EL (cell line): Measurements from ENCODE around the gene ROR2.
"Not testable (repeated sequence)": the region's sequence is repeated elsewhere in the genome, so short reads cannot be mapped to it uniquely, and the experiment has no call there.

Experiments
- DNase-seq: peaks from one replicate; pipeline ENCODE4 v3.0.0-alpha.2; 2016

The ROR2 gene

GRCh38 chr9:91949946-91950664 lies at the start of gene ROR2:
ROR2 (minus strand) TSS chr9:91950228.
- peak; percentile 81 for DNase-seq

GRCh38 chr9:91995000-91995655 lies 45.1 kb upstream of the ROR2 start:
- no peak for DNase-seq

DNA sequence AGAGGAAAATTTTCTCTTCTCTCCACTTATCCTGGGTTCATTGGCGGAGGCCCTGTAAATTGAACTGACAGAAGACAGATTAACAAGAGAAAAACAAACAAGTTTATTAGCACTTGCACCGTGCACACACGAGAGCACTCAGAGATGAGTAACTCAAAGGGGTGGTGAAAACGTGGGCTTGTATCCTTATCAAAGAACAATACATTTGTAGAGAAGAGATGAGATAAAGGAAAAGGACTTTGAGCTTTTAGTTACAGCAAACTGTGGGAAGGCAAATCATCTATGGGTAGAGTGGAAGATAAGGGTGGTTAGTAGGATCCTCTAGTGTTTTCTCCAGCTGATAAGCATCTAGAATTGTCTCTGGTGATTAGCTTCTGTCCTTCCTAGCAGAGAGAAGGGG lies 44.4 kb upstream of the ROR2 start:
- DNase-seq, result no peak

GRCh38 chr9:91992461-91993041 lies 42.5 kb upstream of the ROR2 start:
- DNase-seq, result peak; percentile 83

DNA sequence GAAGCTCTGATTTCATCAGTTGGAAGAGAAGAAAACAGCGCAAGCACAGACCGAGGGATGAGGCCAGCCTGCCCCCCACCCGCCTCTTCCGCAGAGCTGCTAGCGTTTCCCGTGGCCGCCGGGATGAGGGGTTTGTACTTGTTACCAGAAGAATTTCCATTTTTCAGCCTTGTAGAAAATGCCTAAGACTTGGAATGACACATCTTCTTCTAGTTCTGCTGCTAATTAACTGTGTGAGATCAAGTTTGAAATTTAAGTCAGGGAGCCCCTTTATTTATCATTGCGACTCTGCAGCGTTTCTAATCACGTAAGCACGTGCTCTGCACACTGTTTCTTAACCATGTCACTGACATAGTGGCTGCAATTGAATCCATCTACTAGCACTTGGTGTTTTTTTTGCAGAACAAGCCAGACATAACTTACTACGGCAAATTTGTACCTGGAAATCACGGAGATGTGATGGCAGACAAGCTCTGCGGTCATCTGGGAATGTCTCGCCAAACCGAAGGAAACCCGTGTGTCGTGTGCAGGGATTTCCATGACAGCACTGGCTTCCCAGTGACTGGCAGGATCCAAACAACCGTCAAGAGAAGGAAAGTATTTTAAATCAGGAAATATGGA lies 41.8 kb upstream of the ROR2 start:
- DNase-seq, result peak; percentile 41

DNA sequence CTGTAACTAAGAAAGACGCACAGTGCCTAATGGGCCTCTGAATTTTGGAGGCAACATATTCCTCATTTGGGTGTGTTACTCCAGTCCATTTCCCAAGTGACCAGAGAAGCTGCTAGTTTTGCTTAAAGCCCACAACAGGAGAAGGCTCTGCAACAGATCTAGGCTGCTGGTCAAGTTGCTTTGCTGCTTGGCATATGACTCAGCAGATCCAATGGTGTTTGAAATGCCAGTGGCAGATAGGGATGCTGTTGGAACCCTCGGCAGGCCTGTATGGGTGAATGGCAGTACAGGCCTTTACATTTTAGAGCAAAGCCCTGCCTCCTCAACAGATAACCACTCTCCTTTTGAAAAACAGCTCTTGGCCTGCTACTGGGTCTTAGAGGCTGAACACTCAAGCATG lies 36.2 kb upstream of the ROR2 start:
- no peak for DNase-seq

- no peak for DNase-seq
Measured at GRCh38 chr9:91985692-91986091, 35.7 kb upstream of the ROR2 start.

- DNase-seq, result peak; percentile 91
Measured at GRCh38 chr9:91978740-91979414, 28.8 kb upstream of the ROR2 start.

GRCh38 chr9:91975254-91975653 lies 25.2 kb upstream of the ROR2 start:
- not testable (repeated sequence) for DNase-seq

DNA sequence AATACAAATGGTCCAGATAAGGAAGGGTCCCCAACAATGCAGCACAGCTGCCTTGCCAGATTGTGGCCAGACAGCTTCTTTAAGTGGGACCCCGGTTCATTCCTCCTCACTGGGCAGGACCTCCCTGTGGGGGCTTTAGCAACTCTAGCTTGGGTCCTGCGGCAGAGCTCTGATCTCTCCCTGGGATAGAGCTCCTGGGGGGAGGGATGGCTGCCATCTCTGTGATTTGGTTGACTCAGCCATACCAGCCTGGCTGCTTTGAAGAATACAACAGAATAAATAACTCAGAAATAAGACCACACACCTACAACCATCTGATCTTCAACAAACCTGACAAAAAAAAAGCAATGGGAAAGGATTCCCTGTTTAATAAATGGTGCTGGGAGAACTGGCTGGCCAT lies 22.7 kb upstream of the ROR2 start:
- DNase-seq, result no peak

- DNase-seq, result no peak
Measured at GRCh38 chr9:91972076-91972626, 22.1 kb upstream of the ROR2 start.

DNA sequence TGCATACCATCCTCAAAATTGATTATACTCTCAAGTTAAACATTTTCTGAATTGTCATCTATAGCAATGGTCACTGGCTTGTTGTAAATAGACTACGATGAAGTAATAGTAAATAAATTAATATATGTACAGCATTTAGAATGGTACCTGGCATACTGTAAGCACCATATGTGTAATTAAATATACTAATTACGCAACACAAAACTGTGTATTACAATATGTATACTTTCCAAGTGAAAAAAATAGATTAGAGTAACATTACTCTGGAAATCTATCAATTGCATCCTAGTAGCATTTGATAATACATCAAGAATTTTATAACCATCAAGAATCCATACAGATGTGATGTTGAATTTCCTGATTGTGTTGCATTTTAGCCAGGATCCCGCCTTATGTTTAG lies 17.2 kb upstream of the ROR2 start:
- no peak for DNase-seq

GRCh38 chr9:91966503-91966902 lies 16.5 kb upstream of the ROR2 start:
- DNase-seq, result peak; percentile 39

DNA sequence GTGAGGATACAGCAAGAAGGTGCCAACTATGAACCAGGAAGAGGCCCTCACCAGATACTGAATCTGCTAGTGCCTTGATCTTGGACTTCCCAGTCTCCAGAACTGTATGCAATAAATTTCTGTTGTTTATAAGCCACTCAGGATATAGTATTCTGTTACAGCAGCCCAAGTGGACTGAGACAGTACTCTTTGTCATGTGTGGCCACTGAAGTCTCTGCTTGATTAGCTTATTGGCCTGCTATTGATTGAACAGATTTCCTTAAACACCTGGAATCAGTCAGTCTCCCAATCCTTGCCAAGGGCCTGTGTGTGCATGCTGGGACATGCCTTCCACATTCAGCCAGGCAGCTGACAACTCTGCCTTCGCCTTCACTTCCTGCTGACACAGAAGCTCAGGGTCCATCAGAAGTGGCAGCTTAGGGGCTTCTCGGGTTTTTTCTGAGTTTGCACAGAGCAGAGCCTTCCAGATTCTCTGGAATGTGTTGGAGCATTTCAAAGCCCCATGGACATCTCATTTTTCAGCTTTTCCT lies 13.7 kb upstream of the ROR2 start:
- DNase-seq, result no peak

- no peak for DNase-seq
Measured at GRCh38 chr9:91960367-91960766, 10.3 kb upstream of the ROR2 start.

DNA sequence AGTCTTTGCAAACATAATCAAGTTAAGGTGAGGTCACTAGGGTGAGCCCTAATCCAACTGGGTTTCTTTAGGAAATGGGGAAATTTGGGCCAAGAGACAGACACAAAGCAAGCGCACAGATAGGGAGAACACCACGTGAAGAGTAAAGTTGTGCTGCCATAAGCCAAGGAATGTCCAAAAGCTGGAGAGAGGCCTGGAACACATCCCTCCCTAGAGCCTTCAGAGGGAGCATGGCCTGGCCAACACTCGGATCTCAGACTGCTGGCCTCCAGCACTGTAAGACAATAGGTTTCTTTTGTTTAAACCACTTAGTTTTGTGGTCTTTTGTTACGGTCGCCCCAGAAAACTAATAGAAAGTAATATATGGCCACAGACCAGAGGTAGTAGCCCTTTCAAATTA lies 8.1 kb upstream of the ROR2 start:
- no peak for DNase-seq

DNA sequence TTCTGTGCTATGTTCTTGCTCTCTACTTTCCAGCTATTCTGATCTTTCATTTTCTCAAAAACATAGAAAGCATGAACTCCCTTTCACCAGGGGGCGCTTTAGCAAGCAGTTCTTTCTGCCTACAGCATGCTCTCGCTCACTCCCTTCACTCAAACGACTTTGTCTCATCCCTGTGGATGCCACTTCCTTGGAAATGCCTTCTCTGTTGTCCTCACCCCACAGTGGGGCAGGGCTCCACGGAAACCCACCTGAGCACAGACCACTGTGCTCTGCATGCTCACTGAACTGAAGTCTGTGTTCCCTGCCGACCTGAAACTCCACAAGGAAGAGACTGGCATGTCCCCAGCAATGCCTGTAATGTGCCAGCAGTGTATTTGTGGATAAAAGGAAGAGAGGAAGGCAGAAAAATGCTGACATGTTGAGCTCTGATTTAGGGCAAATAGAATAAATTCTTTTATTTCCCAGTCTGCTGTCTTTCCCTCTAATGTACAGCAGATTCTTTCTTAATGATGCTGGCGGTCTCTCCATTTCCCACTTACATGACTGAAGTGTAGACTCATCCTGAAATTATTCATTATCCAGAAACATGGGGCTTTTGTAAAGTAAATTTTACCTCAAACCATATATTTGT lies 4.9 kb upstream of the ROR2 start:
- peak; percentile 81 for DNase-seq

GRCh38 chr9:91953718-91954117 lies 3.7 kb upstream of the ROR2 start:
- no peak for DNase-seq

- DNase-seq, result peak; percentile 30
Measured at GRCh38 chr9:91951944-91952520, 2.0 kb upstream of the ROR2 start.

GRCh38 chr9:91949392-91949945 lies 559 bp downstream of the ROR2 start:
- peak; percentile 43 for DNase-seq

DNA sequence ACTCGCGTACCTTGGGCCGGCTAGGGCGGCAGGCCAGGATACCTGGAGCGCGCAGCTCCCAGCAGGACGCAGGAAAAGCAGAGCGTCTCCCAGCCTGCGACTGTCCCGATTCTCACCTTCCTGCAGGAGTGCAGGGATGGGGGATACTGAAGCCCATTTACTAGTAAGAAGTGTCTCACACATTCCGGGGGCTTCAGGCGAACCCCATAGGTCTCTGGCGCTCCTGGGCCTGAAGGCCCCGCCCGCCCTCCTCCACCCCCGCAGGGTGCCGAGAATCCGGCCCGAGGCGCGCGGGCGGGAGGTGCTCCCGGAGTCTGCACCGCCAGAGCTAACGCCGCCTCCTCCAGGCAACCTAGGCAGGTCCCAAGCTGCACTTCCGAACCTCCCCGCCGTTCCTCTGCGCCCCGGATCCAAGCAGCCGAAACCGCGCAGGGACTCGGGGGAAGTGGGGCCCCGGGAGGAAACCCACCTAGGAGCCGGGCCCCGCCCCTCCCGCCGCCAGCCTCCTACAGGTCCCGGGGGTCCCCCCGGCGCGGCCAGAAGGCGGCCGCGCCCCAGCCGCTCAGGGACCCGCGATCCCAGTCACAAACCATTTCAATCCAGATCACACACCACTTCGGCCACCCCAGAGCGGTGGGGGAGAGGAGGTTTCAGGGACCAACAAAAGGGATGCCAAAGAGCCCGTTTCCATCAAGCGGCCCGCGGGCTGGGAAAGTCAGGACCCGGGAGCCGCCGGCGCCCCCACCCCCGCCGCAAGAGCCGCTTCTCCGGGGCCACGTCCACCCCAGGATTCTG lies 1.2 kb downstream of the ROR2 start:
- DNase-seq, result peak; percentile 80
